OCI-LY7 (cell line): ENCODE measurements around the gene KCTD17.

Experiments
- EZH2phosphoT487 ChIP-seq: fragments of 200-600 bp; sonication (generic); IDR thresholded peaks from 2 replicates; pipeline ENCODE4 v1.6.1; 2018; ENCODE audit warnings: low read depth, borderline replicate concordance, mild to moderate bottlenecking, mixed run types, antibody characterized with exemption, low read length, moderate library complexity, mixed read lengths
- TF ChIP-seq, protein P1 (sequence below): fragments of 200-600 bp; sonication (generic); conservative IDR thresholded peaks from 2 replicates; pipeline ENCODE4 v1.5.1; 2014; ENCODE audit warnings: mild to moderate bottlenecking, antibody characterized with exemption, low read length, moderate library complexity, mixed read lengths

DNA sequence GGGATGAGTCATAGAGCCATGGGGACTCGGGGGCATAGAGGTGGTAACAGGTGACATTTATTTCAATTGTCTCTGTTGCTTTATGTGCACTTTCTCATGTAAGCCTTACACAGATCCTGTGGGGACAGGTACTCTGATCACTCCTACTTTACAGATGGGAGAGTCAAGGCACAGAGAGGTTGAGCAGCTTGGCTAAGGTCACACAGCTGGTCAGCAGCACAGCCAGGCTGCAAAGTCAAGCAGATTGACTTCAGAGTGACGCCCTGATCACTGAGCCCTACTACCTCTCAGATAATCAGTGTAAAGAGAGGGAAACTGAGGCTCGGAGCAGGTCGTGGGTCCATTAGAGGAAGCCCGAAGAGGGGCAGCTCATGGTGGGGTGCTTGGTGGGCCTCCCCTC is 54.4 kb downstream of the KCTD17 start:
- TF ChIP-seq, protein P1, sequence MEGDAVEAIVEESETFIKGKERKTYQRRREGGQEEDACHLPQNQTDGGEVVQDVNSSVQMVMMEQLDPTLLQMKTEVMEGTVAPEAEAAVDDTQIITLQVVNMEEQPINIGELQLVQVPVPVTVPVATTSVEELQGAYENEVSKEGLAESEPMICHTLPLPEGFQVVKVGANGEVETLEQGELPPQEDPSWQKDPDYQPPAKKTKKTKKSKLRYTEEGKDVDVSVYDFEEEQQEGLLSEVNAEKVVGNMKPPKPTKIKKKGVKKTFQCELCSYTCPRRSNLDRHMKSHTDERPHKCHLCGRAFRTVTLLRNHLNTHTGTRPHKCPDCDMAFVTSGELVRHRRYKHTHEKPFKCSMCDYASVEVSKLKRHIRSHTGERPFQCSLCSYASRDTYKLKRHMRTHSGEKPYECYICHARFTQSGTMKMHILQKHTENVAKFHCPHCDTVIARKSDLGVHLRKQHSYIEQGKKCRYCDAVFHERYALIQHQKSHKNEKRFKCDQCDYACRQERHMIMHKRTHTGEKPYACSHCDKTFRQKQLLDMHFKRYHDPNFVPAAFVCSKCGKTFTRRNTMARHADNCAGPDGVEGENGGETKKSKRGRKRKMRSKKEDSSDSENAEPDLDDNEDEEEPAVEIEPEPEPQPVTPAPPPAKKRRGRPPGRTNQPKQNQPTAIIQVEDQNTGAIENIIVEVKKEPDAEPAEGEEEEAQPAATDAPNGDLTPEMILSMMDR = no peak
- TF ChIP-seq EZH2phosphoT487 = no peak
